A549 (cell line): ENCODE data around the gene SPINK14.

Experiments
- CBX2 ChIP-seq: fragments of 200-600 bp; sonication (generic); IDR thresholded peaks from 2 replicates; pipeline ENCODE4 v1.6.1; 2016; ENCODE audit warnings: low read depth, mild to moderate bottlenecking, borderline replicate concordance
- EHF ChIP-seq: fragments of 250-450 bp; sonication (Bioruptor Pico); IDR thresholded peaks from 2 replicates; pipeline ENCODE4 v1.5.0; 2020; ENCODE audit warnings: mild to moderate bottlenecking
- EP300 ChIP-seq, 2 experiments: fragments of >200 bp; sonication (Bioruptor Twin); formaldehyde crosslinking; IDR thresholded peaks; 2 replicates in 1 of 2; 3 replicates in 1 of 2; pipeline ENCODE4 v1.6.1; 2016 to 2017
- JUNB ChIP-seq: fragments of >200 bp; sonication (Bioruptor Twin); formaldehyde crosslinking; IDR thresholded peaks from 2 replicates; pipeline ENCODE4 v1.6.1; 2016
- NFE2L2 ChIP-seq: fragments of 150-350 bp; conservative IDR thresholded peaks from 2 replicates; pipeline ENCODE4 v1.6.1; 2014; ENCODE audit warnings: low read length
- POLR2A ChIP-seq: IDR thresholded peaks from 2 replicates; pipeline ENCODE4 v1.6.1; 2012; ENCODE audit warnings: mild to moderate bottlenecking, low read length
- RCOR1 ChIP-seq: fragments of 150-350 bp; IDR thresholded peaks from 2 replicates; pipeline ENCODE4 v1.6.1; 2014; ENCODE audit warnings: antibody characterized with exemption, low read length, low read depth
- RNF2 ChIP-seq: fragments of 200-600 bp; sonication (generic); IDR thresholded peaks from 2 replicates; pipeline ENCODE4 v1.6.1; 2016; ENCODE audit warnings: low read depth, mild to moderate bottlenecking, antibody characterized with exemption, moderate library complexity, borderline replicate concordance
- TF ChIP-seq, protein P1 (sequence below): fragments of >200 bp; sonication (Bioruptor Twin); formaldehyde crosslinking; IDR thresholded peaks from 2 replicates; pipeline ENCODE4 v1.6.1; 2016
- TF ChIP-seq, protein P2 (sequence below): fragments of >200 bp; sonication (Bioruptor Twin); formaldehyde crosslinking; IDR thresholded peaks from 3 replicates; pipeline ENCODE4 v1.5.1; 2016
- TF ChIP-seq, protein P3 (sequence below): IDR thresholded peaks from 2 replicates; pipeline ENCODE4 v1.6.1; 2012; ENCODE audit warnings: low read depth, borderline replicate concordance
- TF ChIP-seq, protein P4 (sequence below): fragments of 200-600 bp; sonication (generic); IDR thresholded peaks from 2 replicates; pipeline ENCODE4 v1.6.1; 2016; ENCODE audit warnings: antibody characterized with exemption, mild to moderate bottlenecking, moderate library complexity
- TF ChIP-seq, protein P5 (sequence below): IDR thresholded peaks from 2 replicates; pipeline ENCODE4 v1.6.1; 2012

DNA sequence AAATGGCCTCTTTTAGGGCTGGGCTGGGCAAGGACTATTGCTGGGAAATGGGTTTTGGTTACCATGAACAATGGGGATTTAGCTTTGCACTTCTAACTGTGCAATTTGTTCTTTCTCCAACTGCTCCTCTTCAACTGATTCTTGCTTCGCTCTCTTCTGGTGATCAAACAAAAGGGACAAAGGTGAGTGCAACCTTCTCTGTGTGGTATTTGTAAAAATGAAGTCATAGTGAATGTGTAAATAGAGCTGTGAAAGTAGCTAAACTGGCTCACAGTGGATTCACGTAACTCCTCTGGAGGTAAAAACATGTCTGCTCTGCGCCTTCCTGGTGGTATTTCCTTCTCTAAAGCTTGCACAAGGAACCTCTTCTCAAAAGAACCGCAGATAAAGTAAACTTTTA, 20.9 kb upstream of the SPINK14 start:
- TF ChIP-seq, protein P1, sequence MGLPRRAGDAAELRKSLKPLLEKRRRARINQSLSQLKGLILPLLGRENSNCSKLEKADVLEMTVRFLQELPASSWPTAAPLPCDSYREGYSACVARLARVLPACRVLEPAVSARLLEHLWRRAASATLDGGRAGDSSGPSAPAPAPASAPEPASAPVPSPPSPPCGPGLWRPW: no peak
- TF ChIP-seq NFE2L2 (no peak), EHF (CRISPR knock-in tag) (no peak), RNF2 (no peak), CBX2 (no peak), EP300 (IDR thresholded peaks at IDR 0.05) (no peak), JUNB (no peak), POLR2A (no peak), RCOR1 (no peak)
- TF ChIP-seq, protein P2, sequence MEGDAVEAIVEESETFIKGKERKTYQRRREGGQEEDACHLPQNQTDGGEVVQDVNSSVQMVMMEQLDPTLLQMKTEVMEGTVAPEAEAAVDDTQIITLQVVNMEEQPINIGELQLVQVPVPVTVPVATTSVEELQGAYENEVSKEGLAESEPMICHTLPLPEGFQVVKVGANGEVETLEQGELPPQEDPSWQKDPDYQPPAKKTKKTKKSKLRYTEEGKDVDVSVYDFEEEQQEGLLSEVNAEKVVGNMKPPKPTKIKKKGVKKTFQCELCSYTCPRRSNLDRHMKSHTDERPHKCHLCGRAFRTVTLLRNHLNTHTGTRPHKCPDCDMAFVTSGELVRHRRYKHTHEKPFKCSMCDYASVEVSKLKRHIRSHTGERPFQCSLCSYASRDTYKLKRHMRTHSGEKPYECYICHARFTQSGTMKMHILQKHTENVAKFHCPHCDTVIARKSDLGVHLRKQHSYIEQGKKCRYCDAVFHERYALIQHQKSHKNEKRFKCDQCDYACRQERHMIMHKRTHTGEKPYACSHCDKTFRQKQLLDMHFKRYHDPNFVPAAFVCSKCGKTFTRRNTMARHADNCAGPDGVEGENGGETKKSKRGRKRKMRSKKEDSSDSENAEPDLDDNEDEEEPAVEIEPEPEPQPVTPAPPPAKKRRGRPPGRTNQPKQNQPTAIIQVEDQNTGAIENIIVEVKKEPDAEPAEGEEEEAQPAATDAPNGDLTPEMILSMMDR: no peak
- TF ChIP-seq, protein P3, sequence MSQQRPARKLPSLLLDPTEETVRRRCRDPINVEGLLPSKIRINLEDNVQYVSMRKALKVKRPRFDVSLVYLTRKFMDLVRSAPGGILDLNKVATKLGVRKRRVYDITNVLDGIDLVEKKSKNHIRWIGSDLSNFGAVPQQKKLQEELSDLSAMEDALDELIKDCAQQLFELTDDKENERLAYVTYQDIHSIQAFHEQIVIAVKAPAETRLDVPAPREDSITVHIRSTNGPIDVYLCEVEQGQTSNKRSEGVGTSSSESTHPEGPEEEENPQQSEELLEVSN: no peak
- TF ChIP-seq, protein P4, sequence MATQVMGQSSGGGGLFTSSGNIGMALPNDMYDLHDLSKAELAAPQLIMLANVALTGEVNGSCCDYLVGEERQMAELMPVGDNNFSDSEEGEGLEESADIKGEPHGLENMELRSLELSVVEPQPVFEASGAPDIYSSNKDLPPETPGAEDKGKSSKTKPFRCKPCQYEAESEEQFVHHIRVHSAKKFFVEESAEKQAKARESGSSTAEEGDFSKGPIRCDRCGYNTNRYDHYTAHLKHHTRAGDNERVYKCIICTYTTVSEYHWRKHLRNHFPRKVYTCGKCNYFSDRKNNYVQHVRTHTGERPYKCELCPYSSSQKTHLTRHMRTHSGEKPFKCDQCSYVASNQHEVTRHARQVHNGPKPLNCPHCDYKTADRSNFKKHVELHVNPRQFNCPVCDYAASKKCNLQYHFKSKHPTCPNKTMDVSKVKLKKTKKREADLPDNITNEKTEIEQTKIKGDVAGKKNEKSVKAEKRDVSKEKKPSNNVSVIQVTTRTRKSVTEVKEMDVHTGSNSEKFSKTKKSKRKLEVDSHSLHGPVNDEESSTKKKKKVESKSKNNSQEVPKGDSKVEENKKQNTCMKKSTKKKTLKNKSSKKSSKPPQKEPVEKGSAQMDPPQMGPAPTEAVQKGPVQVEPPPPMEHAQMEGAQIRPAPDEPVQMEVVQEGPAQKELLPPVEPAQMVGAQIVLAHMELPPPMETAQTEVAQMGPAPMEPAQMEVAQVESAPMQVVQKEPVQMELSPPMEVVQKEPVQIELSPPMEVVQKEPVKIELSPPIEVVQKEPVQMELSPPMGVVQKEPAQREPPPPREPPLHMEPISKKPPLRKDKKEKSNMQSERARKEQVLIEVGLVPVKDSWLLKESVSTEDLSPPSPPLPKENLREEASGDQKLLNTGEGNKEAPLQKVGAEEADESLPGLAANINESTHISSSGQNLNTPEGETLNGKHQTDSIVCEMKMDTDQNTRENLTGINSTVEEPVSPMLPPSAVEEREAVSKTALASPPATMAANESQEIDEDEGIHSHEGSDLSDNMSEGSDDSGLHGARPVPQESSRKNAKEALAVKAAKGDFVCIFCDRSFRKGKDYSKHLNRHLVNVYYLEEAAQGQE: no peak
- TF ChIP-seq, protein P5, sequence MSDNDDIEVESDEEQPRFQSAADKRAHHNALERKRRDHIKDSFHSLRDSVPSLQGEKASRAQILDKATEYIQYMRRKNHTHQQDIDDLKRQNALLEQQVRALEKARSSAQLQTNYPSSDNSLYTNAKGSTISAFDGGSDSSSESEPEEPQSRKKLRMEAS: no peak
